ENCODE results near the gene UBE2N. TPM values are rescaled to one million over a fixed set of nuclear protein-coding genes. Genes with fewer than 3 reads are reported as not detected.

The UBE2N gene
- total and polyA plus RNA-seq, 2 donors (not counting 1 experiment from before 2014, with no cell fraction given): 56.3 to 83.8 TPM

DNA sequence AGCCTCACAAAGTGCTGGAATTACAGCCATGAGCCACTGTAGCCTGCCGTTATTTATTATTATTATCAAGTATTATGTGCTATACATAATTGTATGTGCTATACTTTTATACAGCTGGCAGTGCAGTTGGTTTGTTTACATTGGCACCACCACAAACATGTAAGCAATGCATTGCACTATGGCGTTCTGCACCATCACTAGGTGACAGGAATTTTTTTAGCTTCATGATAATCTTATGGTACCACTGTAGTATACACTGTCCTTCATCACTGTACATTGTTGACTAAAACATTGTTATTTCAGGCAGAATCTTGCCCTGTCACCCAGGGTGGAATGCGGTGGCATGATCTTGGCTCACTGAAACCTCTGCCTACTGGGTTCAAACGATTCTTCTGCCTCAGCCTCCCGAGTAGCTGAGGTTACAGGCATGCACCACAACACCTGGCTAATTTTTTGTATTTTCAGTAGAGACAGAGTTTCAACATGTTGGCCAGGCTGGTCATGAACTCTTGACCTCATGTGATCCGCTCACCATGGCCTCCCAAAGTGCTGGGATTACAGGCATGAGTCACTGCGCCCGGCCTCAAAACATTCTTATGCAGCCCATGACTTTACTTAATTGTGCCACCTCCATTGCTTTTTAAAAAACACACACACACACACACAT, 42.7 kb upstream of the UBE2N start:
- H3K4me3 ChIP-seq (ENCODE audit: control extremely low read depth in 1 of 5, extremely low read depth in 1 of 5, insufficient read depth in 1 of 5, low read depth in 2 of 5, low read length in 4 of 5): no peak overlapping the region
- no peaks in the 10 kb centered on the region for H3K27me3 ChIP-seq (replicated peaks in 1 of 4; ENCODE audit: control extremely low read depth in 1 of 4, control insufficient read depth in 3 of 4, insufficient read depth in 4 of 4, low read length in 3 of 4)
- TF ChIP-seq, protein P1, sequence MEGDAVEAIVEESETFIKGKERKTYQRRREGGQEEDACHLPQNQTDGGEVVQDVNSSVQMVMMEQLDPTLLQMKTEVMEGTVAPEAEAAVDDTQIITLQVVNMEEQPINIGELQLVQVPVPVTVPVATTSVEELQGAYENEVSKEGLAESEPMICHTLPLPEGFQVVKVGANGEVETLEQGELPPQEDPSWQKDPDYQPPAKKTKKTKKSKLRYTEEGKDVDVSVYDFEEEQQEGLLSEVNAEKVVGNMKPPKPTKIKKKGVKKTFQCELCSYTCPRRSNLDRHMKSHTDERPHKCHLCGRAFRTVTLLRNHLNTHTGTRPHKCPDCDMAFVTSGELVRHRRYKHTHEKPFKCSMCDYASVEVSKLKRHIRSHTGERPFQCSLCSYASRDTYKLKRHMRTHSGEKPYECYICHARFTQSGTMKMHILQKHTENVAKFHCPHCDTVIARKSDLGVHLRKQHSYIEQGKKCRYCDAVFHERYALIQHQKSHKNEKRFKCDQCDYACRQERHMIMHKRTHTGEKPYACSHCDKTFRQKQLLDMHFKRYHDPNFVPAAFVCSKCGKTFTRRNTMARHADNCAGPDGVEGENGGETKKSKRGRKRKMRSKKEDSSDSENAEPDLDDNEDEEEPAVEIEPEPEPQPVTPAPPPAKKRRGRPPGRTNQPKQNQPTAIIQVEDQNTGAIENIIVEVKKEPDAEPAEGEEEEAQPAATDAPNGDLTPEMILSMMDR (IDR thresholded peaks at IDR 0.05): no peak
- TF ChIP-seq EZH2 (IDR thresholded peaks at IDR 0.05; ENCODE audit: borderline replicate concordance, insufficient read depth, low read depth, low read length, poor library complexity, severe bottlenecking): no peak
- no peak overlapping the region for H3K9ac ChIP-seq (ENCODE audit: low read length)
- intact Hi-C loops (cut with micrococcal nuclease): loop anchor here (10.0 kb wide), 1 partner anchor 700 kb away; no protein-coding TSS in a partner anchor
- H3K9me3 Mint-ChIP-seq (ENCODE audit: insufficient read depth): no peaks in the 10 kb centered on the region
- H3K36me3 ChIP-seq (replicated peaks in 1 of 2; ENCODE audit: control extremely low read depth in 1 of 2, control insufficient read depth in 1 of 2, extremely low read depth in 1 of 2, insufficient read depth in 2 of 2, low read length in 1 of 2): peaks cover 8 to 68% of the 10 kb centered on the region in 2 experiments
- ChIA-PET CTCF (interaction anchor here (1.2 kb wide), 1 partner anchor 18 kb away, joined by 4 read pairs; no protein-coding TSS in a partner anchor), POLR2A (no interaction called here)
- no peak overlapping the region for H3K4me3 Mint-ChIP-seq
- H3K4me1 Mint-ChIP-seq: no peaks in the 10 kb centered on the region
- no peaks in the 10 kb centered on the region for H3K4me1 ChIP-seq (ENCODE audit: control insufficient read depth in 2 of 2, insufficient read depth in 2 of 2, low read length in 2 of 2)
- H3K79me2 ChIP-seq (ENCODE audit: control insufficient read depth, insufficient read depth, low read length): no peaks in the 10 kb centered on the region
- ATAC-seq (ENCODE audit: low read depth): no peak
- no peak overlapping the region for H2AFZ ChIP-seq (ENCODE audit: insufficient read depth, low read depth, low read length, poor library complexity, severe bottlenecking)
- no peaks in the 10 kb centered on the region for H3K27me3 Mint-ChIP-seq
- H3K27ac Mint-ChIP-seq: no peak overlapping the region
- H4K20me1 ChIP-seq (ENCODE audit: control insufficient read depth, insufficient read depth, low read length, poor library complexity, severe bottlenecking): no peaks in the 10 kb centered on the region
- DNase-seq: no peak
- H3K27ac ChIP-seq (ENCODE audit: low read length in 2 of 2): no peak overlapping the region
- no peaks in the 10 kb centered on the region for H3K9me3 ChIP-seq (ENCODE audit: control extremely low read depth in 1 of 3, control insufficient read depth in 2 of 3, insufficient read depth in 1 of 3, low read length in 2 of 3)
- no peak overlapping the region for H3K4me2 ChIP-seq (replicated peaks; ENCODE audit: low read depth, low read length, poor library complexity, severe bottlenecking)
- WGBS (ENCODE audit: insufficient coverage): 90% methylated on average over 3 of the region's 8 CpGs

DNA sequence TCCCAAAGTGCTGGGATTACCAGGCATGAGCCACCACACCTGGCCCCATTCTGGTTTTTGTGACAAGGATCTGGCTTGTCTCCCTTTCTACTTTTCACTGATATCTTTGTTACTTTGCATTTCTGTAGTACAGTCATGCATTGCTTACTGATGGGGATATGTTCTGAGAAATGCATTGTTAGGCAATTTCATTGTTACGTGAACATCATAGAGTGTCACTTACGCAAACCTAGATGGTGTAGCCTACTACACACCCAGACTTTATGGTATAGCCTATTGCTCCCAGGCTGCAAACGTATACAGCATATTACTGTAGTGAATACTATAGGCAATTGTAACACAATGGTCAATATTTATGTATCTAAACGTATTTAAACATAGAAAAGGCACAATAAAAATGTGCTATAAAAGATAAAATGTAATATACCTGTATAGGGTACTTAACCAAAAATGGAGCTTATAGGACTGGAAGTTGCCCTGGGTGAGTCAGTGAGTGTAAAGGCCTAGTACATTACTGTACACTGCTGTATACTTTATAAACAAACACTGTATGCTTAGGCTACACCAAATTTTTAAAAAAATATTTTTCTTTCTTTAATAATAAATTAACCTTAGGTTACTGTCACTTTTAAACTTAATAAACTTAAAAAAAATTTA, 41.5 kb upstream of the UBE2N start:
- Histone ChIP-seq H3K4me3 (ENCODE audit: control extremely low read depth in 1 of 5, extremely low read depth in 1 of 5, insufficient read depth in 1 of 5, low read depth in 2 of 5, low read length in 4 of 5) (no peak overlapping the region), H3K27ac (ENCODE audit: low read length in 2 of 2) (no peak overlapping the region), H4K20me1 (ENCODE audit: control insufficient read depth, insufficient read depth, low read length, poor library complexity, severe bottlenecking) (no peaks in the 10 kb centered on the region), H3K9me3 (ENCODE audit: control extremely low read depth in 1 of 3, control insufficient read depth in 2 of 3, insufficient read depth in 1 of 3, low read length in 2 of 3) (no peaks in the 10 kb centered on the region), H3K9ac (ENCODE audit: low read length) (no peak overlapping the region), H3K4me2 (replicated peaks; ENCODE audit: low read depth, low read length, poor library complexity, severe bottlenecking) (no peak overlapping the region), H2AFZ (ENCODE audit: insufficient read depth, low read depth, low read length, poor library complexity, severe bottlenecking) (no peak overlapping the region), H3K4me1 (ENCODE audit: control insufficient read depth in 2 of 2, insufficient read depth in 2 of 2, low read length in 2 of 2) (no peaks in the 10 kb centered on the region), H3K27me3 (replicated peaks in 1 of 4; ENCODE audit: control extremely low read depth in 1 of 4, control insufficient read depth in 3 of 4, insufficient read depth in 4 of 4, low read length in 3 of 4) (no peaks in the 10 kb centered on the region), H3K79me2 (ENCODE audit: control insufficient read depth, insufficient read depth, low read length) (no peaks in the 10 kb centered on the region), H3K36me3 (replicated peaks in 1 of 2; ENCODE audit: control extremely low read depth in 1 of 2, control insufficient read depth in 1 of 2, extremely low read depth in 1 of 2, insufficient read depth in 2 of 2, low read length in 1 of 2) (peaks cover 13 to 67% of the 10 kb centered on the region in 2 experiments)
- ChIA-PET CTCF (interaction anchor here (1.2 to 2.6 kb wide), 2 partner anchors 19 to 619 kb away, joined by 4 to 9 read pairs; no protein-coding TSS in a partner anchor), POLR2A (no interaction called here)
- Mint-ChIP-seq H3K9me3 (ENCODE audit: insufficient read depth) (no peaks in the 10 kb centered on the region), H3K4me3 (no peak overlapping the region), H3K4me1 (no peaks in the 10 kb centered on the region), H3K27ac (no peak overlapping the region), H3K27me3 (no peaks in the 10 kb centered on the region)
- no CpG with 5 or more reads among the region's 4 CpGs for WGBS (ENCODE audit: insufficient coverage)
- DNase-seq (no peak), ATAC-seq (ENCODE audit: low read depth) (no peak)
- intact Hi-C loops (cut with micrococcal nuclease): loop anchor here (10.0 kb wide), 1 partner anchor 698 kb away; no protein-coding TSS in a partner anchor
- TF ChIP-seq EZH2 (IDR thresholded peaks at IDR 0.05; ENCODE audit: borderline replicate concordance, insufficient read depth, low read depth, low read length, poor library complexity, severe bottlenecking): no peak
- TF ChIP-seq, protein P1 (IDR thresholded peaks at IDR 0.05): no peak
